Activated T-helper 1 cell treated with Interleukin-2 at 50 U/mL for 16 hours (primary cell): ENCODE results near the gene RPUSD1.
"Not testable (repeated sequence)": the region's sequence is repeated elsewhere in the genome, so short reads cannot be mapped to it uniquely, and the experiment has no call there.

ENCODE experiments used
- DNase-seq: peaks from one replicate; pipeline ENCODE4 v3.0.0-alpha.2; 2020; ENCODE audit warnings: low read depth

The RPUSD1 gene

DNA sequence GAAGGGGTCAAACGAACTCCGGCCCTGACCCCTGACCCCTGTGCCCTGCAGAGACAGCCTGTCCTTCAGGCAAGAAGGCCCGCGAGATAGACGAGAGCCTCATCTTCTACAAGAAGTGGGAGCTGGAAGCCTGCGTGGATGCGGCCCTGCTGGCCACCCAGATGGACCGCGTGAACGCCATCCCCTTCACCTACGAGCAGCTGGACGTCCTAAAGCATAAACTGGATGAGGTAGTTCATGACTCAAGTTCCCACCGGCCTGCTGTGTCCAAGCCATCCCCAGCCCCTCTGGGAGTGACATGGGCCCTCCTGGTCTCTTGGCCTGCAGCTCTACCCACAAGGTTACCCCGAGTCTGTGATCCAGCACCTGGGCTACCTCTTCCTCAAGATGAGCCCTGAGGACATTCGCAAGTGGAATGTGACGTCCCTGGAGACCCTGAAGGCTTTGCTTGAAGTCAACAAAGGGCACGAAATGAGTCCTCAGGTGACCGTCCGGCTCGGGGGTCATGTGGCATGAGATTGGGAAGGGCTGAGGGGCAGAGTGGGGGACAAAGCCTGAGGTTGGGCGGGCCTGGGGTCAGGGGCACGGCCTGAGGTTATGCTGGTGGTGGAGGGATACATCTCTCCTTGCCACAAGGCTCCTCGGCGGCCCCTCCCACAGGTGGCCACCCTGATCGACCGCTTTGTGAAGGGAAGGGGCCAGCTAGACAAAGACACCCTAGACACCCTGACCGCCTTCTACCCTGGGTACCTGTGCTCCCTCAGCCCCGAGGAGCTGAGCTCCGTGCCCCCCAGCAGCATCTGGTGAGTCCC is 22.0 kb downstream of the RPUSD1 start:
- no peak for DNase-seq

DNA sequence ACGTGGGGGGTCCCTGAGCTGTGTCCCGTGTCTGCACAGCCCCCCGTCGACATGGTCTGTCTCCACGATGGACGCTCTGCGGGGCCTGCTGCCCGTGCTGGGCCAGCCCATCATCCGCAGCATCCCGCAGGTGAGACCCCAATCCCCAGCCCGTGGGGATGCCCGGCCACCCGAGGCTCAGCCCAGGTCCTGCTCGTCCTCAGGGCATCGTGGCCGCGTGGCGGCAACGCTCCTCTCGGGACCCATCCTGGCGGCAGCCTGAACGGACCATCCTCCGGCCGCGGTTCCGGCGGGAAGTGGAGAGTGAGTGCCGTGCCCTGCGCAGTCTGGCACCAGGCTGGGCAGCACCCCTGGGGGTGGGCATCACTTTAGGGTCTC is 22.7 kb downstream of the RPUSD1 start:
- DNase-seq: no peak

DNA sequence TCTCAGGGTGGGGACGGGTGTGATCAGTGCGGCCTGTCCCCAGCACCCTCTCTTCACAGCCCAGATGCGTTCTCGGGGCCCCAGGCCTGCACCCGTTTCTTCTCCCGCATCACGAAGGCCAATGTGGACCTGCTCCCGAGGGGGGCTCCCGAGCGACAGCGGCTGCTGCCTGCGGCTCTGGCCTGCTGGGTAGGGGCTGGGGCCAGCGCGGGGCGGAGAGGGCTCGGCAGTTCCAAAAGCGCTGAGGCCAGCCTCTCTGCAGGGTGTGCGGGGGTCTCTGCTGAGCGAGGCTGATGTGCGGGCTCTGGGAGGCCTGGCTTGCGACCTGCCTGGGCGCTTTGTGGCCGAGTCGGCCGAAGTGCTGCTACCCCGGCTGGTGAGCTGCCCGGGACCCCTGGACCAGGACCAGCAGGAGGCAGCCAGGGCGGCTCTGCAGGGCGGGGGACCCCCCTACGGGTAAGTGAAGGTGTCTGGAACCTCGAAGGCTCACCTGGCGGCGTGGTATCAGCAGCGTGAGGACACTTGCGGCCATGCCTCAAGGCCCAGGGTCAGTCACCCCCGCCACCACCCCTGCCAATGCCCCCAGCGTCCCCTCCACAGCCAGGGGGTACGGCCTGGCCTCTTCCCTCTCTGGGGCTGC is 23.2 kb downstream of the RPUSD1 start:
- DNase-seq: no peak

DNA sequence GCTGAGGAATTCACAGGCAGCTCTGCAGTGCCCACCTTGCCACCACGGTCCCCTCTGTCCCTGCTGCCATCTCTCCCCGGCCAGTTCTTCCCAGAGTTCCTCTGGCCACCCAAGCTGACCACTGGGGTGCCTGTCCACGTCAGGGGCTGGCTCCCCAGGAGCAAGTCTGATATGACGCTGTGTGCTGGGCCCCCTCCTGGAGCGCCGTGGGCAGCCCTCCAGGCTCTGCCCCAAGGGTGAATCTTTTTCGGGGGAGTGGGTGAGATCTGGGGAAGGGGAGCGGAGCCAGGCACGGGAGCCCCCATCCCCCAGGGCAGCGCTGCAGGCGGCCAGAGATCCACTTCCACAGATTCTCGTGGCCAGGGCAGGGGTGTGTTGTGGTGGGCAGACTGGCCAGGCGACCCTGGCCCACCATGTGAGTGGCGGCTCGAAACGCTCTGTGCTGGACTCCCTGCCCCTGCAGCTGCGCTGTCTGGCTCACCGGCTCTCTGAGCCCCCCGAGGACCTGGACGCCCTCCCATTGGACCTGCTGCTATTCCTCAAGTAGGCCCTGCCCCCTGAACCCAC is 23.9 kb downstream of the RPUSD1 start:
- no peak for DNase-seq

DNA sequence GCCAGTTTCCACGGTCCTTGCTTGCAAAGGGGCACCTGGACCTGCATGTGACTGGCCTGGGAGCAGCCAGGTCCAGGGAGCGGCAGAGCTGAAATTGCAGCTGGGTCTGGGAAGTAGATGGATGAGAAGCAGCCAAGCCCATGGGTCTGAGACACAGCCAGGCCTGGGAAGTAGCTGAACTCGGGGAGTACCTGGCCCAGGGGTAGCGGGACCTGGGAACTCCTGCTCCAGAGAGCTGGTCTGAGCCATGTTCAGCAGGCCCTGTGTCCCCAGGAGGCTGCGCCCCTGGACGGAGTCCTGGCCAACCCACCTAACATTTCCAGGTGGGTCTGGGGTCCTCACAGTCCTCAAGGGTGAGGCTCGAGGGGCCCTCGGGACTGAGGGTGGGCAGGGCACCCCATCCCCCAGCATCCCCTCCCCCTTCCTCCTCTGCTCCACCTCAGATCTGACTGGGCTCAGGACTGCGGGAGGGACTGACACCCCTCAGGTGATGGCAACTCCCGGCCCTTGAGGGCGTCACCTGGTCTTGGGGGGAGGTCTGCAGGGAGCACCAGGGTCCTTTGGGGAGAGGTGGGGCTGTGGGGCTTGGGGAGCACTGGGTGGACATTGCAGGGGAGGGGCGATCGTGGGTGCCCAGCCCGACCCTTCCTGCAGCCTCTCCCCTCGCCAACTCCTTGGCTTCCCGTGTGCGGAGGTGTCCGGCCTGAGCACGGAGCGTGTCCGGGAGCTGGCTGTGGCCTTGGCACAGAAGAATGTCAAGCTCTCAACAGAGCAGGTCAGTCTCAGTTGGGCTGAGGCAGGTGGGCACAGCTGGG is 24.6 kb downstream of the RPUSD1 start:
- DNase-seq: no peak

DNA sequence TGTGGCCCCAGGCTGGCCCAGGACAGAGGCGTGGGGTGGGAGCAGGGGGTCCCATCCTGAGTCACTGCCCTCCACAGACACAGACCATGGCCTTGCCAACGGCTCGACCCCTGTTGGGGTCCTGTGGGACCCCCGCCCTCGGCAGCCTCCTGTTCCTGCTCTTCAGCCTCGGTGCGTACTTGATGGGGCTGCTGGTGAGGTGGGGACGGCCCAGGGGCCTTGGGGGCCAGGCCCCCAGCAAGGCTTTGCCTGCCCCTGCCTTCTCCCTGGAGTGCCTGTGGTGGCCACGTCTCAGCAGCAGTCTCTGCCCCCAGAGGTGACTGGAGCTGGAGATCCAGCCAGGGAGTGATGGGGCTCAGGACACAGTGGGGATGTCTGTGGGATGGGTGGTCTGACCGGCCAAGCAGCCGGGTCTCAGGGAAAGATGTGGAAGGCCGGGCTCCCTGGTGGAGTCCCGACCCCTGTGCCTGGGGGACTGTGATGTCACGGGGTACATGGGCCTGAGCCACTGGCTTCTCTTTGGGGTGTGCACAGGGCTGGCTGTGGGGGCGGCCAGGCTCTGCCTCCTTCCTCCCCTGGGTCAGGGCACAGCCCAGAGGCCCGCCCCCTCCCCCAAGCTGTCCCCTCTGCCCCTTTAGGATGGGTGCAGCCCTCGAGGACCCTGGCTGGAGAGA is 25.4 kb downstream of the RPUSD1 start:
- no peak for DNase-seq

DNA sequence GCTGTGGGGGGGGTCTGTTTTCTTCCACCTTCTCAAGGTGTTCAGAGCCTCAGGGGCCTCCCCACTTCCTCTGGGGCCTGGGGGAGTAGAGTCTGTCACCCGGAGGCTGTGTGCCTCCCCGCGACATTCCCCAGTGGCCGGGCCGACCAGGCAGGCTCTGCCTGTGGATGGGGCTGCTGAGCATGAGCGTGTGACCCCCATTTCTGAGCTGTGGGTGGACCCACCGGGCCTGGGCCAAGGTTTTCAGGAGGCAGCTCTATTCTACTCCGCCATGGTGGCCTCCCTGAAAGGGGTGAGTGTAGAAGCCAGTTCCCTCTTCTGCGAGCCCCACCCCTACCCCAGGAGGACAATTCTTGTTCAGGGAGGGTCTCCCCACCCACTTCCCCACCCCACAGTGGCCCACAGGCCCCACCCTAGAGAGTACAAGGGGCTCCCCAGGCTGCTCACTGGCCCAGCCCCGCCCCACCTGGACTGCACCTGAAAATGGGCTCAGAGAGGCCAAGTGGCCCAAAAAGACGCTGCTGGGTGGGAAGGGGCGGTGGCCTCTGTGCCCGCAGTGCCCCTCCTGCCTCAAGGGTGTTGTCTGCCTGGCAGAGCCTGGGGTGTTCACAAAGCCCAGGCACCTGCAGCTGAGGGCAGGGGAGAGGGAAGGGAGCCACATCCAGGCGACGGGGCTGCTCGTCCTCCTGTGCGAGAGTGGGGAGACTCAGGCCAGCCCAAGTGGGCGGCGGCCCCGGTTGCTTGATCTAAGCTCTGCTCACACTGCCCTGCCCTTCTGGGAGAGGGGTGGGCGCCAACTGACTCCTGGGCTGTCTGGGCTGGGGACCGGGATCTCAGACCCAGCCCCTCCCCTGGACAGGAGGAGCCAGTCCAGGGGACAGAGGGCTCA is 26.3 kb downstream of the RPUSD1 start:
- DNase-seq: no peak

DNA sequence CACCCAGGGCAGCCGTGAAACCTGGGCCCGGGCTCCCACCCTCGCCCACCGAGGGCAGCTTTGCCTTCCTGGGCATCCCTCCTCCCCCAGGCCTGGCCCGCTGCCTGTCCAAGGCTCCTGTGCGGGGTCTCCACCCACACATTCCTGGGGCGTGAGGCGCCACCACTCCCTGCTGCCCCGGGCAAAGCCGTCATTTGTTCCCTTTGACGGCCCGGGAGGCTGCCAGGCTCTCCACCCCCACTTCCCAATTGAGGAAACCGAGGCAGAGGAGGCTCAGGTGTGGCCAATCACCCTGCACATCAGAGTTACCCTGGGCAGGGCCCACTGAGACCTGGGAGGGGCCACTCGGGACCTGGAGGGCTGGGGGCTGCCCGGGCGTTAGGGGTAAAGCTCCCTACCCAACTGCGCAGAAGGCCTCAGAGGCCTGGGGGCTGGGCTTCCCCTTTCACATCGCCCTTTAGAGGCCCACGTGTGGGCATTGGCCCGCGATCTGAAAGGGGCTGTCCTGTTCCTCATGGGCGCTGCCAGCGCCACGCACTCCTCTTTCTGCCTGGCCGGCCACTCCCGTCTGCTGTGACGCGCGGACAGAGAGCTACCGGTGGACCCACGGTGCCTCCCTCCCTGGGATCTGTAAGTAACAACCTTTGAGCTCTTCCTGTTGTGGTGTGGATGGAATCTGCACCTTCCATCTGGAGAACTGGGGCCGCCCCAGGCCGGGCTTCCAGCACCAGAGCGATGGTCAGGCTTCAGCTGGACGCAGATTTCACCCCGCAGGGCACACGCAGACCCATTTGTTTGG is 27.4 kb downstream of the RPUSD1 start, which contains the start of gene MSLN:
Gene MSLN, plus strand, starts transcription at position 190 of the 799 bp plus-strand sequence. CDS start 1,947 bp downstream, outside the sequence.
- no peak for DNase-seq

DNA sequence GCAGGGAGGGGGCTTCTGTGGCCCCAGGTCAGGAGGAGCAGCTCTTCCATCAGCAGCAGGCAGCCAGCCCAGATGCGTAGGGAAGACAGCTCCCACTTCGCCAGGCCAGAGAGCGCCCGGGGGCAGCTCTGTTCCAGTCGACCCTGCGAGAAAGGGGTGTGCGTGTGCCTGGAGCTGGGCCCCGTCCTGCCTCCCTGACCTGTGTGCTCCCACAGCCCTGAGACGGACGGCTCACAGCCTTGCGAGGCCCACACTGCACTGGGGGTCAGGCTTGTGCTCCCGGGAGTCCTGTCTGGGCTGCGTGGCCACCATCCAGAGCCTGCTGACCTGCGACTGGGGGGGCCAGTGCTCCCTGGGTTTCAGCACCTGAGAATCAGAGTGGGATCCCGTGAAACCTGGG is 28.1 kb downstream of the RPUSD1 start:
- no peak for DNase-seq

DNA sequence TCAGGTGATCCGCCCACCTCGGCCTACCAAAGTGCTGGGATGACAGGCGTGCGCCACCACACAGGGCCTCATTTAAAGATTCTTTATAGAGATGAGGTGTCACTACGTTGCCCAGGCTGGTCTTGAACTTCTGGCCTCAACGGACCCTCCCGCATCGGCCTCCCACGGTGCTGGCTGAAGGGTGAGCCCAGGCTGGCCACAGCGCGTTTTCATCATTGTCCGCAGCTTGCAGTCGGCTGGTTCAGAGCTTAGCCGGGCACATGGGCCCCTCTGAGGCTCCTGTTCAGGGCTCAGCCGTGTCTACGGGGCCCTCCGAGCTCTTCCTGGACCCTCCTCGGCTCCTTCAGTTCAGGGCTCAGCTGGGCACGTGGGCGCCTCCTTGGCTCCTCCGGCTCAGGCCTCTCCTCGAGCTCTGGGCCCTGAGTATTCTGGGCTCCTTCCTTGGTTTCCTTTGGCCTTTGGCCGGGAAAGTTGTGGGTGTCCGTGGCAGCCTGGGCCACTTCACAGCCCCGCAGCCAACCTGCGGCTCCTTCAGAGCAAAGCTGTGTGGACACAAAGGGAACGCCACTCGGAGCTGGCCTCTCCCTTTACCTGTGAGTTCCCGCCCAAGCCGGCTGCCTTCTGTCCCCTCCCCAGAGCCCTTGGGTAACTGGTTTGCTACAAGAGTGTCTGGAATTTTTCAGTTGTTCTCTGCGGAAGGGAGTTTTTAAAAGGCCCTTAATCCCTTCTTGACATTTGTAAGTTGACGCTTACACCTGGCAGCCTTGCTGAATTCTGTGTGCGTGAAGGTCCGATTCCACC is 28.9 kb downstream of the RPUSD1 start:
- no peak for DNase-seq

DNA sequence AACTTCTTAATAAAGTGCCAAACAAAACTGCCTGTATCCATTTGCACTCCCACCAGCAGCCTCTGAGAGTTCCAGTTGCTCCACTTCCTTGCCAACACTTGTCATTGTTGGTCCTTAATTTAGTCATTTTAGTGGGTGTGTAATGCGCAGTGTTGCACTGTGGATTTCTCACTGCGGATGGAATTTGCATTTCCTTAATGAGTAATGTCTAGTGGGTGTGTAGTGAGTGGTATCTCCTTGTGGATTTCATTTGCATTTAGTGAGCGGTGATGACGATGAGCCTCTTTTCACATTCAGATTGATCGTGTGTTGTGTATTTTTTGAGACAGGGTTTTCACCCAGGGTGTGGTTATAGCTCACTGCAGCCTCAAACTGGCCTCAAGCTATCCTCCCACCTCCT is 31.8 kb downstream of the RPUSD1 start:
- DNase-seq: no peak

DNA sequence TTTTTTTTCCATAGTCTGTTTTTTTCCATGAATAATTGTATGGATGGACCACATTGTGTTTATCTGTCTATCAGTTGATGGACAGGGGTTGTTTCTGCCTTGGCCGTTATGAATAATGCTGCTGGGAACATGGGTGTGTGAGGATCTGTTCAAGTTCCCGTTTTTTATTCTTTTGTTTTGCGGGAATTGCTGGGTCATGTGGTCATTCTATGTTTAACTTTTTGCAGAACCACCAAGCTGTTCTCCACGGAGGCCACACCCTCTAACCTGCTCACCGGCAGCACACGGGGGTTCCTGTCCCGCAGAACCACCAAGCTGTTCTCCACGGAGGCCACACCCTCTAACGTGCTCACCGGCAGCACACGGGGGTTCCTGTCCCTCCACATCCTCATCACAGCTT is 33.5 kb downstream of the RPUSD1 start:
- no peak for DNase-seq

DNA sequence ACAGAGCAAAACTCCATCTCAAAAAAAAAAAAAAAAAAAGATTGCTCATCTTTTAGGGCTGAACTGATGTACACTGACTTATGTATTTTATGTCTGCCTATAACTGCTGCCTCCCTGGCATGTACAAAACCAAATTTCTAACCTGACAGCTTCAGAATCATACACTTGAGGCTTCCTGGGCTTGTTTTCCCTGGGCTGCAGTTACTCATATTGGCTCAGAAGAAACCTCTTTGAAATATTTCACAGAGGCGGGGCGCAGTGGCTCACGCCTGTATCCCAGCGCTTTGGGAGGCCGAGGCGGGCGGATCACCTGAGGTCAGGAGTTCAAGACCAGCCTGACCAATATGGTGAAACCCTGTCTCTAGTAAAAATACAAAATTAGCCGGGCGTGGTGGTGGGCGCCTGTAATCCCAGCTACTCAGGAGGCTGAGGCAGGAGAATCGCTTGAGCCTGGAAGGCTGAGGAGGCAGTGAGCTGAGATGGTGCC is 34.0 kb downstream of the RPUSD1 start:
- not testable (repeated sequence) for DNase-seq

DNA sequence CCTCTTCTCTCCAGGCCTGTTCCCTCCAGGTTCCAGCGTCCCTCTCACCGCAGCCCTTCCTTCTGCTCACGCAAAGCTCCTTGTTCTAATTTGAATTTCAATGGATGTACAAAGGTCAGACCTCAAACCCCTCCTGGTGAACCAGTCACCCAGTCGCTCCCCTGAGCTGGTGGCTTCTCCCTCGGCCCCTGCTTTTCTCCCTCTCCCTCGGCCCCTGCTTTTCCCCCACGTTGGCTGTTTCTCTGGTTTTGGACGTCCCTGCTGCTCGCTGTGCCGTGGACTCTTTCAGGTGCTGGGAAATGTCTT is 36.2 kb downstream of the RPUSD1 start:
- DNase-seq: no peak

DNA sequence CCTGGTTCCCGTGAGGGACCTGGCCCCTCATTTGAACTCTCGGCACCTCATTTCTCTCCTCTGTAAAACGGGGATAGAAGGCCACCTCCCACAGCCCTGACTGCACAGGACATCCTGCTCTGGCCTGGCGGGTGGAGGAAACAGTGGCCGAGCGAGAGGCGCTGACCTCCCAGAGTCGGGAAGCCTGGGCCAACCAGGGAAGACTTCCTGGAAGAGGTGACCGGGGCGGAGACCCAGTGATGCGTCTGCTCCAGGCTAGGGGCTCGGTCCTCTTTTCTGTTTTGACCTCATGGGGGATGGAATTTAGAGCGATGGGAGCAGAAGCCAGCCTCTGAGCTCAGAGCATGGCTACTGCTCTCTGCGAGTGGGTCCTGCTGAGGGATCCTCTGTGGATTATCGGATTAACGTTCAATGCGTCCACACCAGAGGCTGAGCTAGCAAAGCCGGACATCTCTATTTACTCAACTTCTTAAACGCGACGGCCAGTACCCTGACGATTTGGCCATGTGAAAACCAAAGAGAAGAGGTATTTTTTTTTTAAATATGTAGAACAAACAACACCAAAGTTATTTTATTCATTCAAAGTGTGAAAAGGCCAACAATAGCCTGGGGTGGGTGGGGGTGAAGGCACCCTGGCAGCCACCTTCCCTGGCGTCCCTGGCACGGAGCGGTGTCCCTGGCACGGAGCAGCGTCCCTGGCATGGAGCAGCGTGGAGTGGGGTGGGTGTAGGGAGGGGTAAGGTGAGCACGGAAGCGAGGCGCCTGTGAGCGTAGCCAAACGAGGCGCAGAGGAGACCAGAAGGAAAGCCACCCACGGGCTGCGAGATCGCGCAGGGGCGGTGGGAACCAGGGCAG is 36.8 kb downstream of the RPUSD1 start:
- no peak for DNase-seq

DNA sequence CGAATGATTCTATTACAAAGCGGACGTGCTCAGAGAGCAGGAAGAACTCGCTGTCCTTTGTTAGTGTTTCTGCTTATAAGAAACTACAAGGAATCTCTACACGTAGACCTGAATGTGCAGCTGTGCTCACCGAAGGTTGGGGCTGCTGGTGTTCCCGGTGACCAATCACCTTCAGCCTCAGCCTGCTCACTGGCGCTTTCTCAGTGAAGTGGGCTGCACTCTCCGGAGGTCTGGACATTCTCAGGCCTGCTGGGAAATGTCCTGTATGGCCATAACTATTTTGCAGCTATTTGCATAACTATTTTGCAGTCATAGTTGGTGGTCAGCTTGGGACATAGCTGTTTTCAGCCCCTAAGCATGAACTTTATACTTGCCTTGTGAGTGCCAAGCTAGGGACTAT is 37.7 kb downstream of the RPUSD1 start:
- DNase-seq: no peak

DNA sequence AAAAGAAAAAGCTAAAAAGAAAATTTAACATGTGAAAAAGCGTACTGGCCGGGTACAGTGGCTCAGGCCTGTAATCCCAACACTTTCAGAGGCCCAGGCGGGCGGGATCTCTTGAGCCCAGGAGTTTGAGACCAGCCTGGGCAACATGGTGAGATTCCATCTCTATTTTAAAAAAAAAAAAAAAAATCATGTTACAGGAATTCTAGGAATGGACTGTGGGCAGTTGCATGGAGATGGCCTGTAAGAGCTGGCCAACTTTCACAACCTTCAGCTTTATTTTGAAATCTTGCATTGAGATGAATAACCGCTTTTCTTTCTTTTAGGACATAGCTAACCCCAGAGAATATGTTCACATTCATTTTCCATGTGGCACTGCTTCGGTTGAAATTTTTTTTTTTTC is 39.2 kb downstream of the RPUSD1 start:
- DNase-seq: no peak
